NCI-H128 (cell line): ENCODE measurements around the gene HMX3.

Source experiments
- DNase-seq: peaks from one replicate; lab custom pipeline; 2025; ENCODE audit not compliant: unreplicated experiment; lab: John Stamatoyannopoulos, UW

Gene HMX3

DNA sequence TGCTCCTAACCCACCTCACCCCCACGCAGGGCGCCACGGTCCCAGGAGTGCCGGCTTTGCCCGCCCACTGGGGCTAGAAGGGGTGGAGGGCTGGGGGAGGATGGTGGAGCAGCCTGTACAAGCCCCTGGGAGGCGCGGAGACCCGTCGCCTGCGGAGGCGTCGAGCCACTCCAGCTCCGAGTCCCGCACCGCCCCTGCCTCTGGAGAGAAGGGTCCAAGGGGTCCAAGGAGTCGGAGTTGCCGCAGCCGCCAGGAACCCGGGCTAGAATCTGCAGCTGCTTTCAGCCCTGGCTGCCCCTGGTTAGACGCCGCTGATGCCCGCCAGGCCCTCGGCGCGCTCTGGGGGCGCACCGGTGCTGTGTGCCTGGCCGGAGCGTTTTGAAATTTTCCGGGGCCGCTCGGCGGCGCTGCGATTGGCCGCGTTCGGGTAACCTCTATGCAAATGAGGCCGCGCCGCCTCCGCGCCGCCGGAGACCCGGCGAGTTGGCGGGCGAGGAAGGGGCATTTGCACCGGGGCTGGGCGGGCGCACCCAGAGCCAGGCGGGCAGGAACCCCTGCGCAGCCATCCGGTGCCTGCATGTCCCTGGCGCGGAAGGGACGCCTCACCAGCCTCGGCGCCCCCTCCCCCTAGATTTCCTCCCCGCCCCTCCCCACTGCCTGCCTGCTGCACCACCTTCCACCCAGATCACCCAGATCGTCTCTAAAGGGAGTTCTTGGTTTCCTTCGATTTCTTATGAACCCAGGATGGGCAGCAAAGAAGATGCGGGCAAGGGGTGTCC is 12.1 kb downstream of the HMX3 start, which contains the start of gene HMX2:
Gene HMX2, plus strand, starts transcription at position 502 of the 779 bp plus-strand sequence. Its CDS starts 243 bp downstream, at position 745.
- DNase-seq: peak; percentile 17

GRCh38 chr10:123148414-123149161 is 12.8 kb downstream of the HMX3 start:
- DNase-seq: no peak

DNA sequence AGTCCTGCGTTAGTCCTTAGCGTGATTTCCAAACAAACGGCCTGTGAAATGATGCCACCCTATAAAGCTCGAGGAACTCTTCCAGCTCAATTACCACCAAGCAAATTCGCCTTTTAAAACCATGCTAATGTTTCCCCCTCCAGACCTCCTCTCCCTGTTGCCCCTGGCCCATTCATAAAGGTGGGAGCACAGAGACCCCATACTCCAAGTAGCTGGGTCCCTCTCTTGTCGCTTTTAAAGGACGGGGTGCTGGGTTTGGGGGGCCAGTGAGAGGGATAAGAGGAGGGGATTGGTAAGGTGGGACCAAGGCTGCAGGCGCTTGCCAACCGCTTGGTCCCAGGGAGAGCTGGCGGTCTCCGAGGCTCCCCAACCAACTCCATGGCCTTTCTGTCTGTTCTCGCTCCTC is 13.4 kb downstream of the HMX3 start:
- DNase-seq: no peak

DNA sequence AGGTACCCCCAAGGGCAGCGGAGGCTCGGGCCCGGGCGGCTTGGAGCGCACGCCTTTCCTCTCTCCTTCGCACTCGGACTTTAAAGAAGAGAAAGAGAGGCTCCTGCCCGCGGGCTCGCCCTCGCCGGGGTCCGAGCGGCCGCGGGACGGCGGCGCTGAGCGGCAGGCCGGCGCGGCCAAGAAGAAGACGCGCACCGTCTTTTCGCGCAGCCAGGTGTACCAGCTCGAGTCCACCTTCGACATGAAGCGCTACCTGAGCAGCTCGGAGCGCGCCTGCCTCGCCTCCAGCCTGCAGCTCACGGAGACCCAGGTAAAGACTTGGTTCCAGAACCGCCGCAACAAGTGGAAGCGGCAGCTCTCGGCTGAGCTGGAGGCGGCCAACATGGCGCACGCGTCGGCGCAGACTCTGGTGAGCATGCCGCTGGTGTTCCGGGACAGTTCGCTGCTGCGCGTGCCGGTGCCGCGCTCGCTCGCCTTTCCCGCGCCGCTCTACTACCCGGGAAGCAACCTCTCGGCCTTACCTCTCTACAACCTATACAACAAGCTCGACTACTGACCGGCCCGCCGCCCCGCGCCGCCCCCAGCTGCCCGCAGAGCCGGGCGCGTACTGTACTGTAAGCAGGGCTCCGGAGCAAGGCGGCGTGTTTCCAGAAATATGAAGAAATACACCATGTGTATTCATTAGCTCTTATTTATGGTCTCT is 13.9 kb downstream of the HMX3 start:
- DNase-seq: no peak

DNA sequence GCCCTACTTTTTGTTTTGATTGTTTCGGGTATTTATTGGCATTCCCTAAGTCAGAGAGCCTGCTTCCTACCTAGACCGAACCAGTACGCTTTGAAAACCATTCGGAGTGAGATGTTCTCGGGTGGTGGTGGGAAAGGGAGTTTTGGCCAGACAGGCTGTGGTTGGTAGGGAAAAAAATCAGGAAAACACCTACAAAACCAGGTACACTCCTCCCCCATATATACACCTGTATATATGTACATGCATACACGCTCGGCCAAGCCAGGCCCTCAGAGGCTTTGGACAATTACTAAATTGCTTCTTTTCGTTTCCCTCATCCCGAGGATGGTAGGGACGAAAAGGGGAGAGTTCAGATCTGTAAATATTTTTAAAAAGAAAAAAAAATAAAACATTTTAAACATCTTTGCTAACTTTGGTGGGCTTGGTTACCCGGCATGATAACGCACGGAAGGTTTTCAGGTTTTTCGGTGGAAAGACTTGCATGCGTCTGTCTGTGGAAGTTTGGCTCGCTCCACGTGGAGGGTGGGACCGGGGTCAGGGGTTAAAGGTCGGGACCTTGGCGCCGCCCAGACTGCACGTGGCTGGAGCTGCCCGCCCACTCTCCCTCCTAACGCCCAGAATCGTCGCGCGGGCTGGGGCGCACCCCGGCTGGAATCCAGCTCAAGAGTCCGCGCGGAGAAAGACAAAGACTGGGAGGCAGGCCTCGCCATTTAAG is 14.7 kb downstream of the HMX3 start:
- no peak for DNase-seq

- no peak for DNase-seq
Measured at GRCh38 chr10:123150986-123151736, 15.4 kb downstream of the HMX3 start.

DNA sequence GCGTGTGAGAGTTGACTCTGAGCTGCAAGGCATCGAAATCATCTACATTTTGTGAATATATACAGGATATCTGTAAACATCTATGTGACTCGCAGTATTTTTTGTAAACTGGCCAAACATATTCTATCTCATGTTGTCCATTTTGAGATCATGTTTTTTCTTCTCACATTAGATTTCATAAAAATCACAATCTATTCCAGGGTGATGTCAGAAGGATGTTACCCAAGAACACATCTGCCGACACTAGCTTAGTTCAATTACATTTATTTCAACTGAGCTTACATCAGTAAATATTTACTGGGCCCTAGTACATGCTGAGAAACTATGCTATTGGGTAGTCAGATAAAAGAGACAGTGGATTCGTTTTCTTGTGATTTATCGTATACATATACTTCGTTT is 16.0 kb downstream of the HMX3 start:
- no peak for DNase-seq

DNA sequence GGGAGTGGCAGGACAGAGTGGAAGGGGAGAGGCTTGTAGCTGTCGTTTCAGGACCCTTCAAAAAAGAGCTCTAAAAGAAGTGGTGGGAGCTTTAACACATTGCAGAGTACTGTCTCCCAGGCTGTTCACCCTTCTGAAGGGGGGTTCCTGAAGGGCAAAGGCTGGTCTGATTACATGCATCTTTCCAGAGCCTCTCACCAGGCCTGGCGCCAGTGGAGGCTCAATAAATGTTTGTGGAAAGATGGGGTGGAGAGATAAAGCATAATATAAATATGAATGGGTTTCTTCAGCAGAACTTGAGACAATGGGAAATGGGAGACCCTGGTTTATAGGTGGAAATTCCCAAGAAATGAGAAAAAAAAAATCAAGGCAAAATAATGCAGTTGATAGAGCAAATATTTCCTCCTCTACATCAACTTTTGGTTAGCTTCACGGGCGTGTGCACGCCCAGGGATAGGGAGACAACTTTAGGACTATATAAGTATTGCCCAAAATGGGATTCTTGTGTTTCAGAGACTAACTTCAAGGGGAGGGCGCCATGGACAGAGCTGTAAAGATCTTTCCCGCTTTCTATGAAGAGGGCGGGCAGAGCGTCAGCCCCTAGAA is 17.8 kb downstream of the HMX3 start:
- DNase-seq: no peak

- DNase-seq: peak; percentile 94
Measured at GRCh38 chr10:123154092-123154710, 18.4 kb downstream of the HMX3 start, which contains the start of gene BUB3. Gene BUB3, plus strand, starts transcription at chr10:123154402. Its CDS starts 516 bp downstream, at chr10:123154918.

GRCh38 chr10:123154711-123155505 is 19.1 kb downstream of the HMX3 start:
- DNase-seq: no peak

GRCh38 chr10:123156078-123156477 is 20.3 kb downstream of the HMX3 start:
- no peak for DNase-seq

GRCh38 chr10:123157210-123157609 is 21.4 kb downstream of the HMX3 start:
- DNase-seq: no peak

DNA sequence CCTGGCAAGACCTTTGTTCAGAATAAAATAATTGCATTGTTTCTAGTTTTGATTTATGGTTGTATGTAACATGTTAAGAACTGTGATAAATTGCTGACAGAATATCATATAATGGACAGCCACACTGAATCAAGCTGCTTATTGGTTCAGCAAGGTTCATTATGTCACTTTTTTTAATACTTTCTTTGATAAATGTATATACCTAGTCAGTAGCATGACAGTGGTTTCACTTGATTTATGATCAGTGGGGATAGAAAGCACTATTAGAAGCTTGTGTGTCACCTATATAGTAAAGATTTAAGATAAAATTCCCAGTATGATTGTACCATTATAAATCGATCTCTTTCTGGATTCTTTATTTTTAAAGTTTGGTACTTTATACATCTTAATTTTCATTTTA is 22.9 kb downstream of the HMX3 start:
- no peak for DNase-seq

DNA sequence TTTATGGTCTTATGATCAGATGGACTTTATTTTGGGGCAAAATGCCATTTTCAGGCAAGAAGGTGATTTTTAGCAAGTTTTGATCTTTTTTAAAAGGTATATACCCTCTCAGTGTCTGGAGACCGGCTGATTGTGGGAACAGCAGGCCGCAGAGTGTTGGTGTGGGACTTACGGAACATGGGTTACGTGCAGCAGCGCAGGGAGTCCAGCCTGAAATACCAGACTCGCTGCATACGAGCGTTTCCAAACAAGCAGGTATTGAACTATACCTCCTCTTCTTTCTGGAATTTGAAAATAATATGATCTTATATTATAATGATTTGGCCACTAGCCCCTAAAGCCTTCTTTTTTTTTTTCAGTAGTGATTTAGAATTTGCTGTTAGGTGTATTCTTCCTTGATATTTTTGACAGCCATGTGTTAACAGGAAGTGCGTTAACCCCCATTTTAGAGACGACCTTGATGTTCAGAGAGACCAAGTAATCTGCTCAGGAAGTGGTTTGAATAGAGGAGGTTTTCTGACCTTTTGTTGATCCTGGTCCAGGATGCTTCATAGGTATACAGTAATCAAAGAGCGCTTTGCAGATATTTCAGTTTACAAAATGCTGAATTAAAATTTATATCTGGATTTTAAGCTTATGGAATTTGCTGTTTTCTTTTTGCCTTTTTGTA is 24.7 kb downstream of the HMX3 start:
- no peak for DNase-seq

GRCh38 chr10:123164319-123164718 is 28.5 kb downstream of the HMX3 start:
- DNase-seq: no peak

DNA sequence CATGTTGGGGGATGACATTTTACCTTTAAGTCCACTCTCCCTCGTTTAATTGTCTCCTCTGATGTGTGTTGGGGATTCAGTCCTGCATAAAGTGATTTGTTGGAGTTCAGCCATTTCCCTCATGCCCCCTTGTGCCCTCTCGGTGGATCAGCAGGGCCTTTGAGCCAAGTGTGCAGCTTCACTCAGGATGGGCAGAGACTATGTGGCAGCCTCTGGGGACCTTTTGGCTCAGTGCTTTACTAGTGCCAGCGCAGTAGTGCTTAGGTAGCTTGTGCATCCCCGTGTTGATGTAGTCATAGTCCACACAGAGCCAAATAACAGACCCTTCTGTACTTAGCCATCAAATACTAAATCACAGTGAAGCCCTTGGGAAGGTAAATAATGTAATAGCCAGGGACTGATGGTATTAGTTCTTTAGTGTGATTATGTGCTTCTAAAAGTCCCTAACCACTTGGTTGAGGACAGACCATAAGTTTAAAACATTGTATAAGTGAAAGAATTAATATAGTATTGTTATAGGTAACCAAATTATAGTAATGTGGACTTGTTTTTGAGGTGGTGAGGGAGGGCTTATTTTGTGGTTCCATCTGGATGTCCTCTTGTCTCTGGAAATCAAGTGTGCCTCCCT is 29.8 kb downstream of the HMX3 start:
- DNase-seq: no peak

DNA sequence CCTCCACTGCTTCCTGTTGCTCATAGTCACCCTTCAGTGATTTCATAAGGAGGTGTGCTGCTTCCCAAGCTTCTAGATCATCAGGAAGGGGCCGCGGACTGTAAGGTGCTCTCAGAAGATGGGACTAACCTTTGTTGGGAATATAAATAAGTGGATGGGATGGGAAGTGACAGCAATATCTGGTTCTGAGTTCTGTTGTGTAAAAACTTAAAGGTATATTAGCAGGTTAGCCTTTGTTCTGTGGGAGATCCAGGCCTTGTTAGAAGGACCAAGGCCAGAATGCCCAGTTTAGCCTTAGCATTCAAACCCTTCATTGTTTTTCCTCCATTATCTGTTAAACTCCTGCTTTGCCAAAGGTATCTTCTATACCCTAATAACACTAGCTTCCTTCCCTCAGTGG is 30.8 kb downstream of the HMX3 start:
- no peak for DNase-seq

- DNase-seq: no peak
Measured at GRCh38 chr10:123170961-123171360, 35.2 kb downstream of the HMX3 start.
